ENCODE measurements around the gene COL3A1. TPM values are rescaled to one million over a fixed set of nuclear protein-coding genes. Genes with fewer than 3 reads are reported as not detected.
A peak's percentile ranks its signal among the peaks of the same experiment; 100 is the strongest.

COL3A1 gene
- total and polyA plus RNA-seq, 9 donors = 105 to 829 (median 289) TPM

DNA sequence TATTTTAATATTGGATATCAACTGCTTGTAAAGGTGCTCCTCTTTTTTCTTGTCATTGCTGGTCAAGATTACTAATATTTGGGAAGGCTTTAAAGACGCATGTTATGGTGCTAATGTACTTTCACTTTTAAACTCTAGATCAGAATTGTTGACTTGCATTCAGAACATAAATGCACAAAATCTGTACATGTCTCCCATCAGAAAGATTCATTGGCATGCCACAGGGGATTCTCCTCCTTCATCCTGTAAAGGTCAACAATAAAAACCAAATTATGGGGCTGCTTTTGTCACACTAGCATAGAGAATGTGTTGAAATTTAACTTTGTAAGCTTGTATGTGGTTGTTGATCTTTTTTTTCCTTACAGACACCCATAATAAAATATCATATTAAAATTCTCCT lies 38.2 kb downstream of the COL3A1 start:
- H3K27ac ChIP-seq = no peak overlapping the region
- no peaks in the 10 kb centered on the region for H3K36me3 ChIP-seq
- TF ChIP-seq EP300 (IDR thresholded peaks at IDR 0.05) (no peak), POLR2A (IDR thresholded peaks at IDR 0.05) (no peak)
- TF ChIP-seq, protein P1, sequence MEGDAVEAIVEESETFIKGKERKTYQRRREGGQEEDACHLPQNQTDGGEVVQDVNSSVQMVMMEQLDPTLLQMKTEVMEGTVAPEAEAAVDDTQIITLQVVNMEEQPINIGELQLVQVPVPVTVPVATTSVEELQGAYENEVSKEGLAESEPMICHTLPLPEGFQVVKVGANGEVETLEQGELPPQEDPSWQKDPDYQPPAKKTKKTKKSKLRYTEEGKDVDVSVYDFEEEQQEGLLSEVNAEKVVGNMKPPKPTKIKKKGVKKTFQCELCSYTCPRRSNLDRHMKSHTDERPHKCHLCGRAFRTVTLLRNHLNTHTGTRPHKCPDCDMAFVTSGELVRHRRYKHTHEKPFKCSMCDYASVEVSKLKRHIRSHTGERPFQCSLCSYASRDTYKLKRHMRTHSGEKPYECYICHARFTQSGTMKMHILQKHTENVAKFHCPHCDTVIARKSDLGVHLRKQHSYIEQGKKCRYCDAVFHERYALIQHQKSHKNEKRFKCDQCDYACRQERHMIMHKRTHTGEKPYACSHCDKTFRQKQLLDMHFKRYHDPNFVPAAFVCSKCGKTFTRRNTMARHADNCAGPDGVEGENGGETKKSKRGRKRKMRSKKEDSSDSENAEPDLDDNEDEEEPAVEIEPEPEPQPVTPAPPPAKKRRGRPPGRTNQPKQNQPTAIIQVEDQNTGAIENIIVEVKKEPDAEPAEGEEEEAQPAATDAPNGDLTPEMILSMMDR (IDR thresholded peaks at IDR 0.05) = no peak
- no peak for DNase-seq
- no peak overlapping the region for H3K4me3 ChIP-seq
- peaks cover 5% of the 10 kb centered on the region for H3K4me1 ChIP-seq (ENCODE audit: insufficient read depth)
- intact Hi-C loops (cut with DNase I) = no loop called here
- WGBS, 3 donors = 69 to 85% (median 84%) methylated on average over 1 of the region's 1 CpG
- no peaks in the 10 kb centered on the region for H3K27me3 ChIP-seq
- no peaks in the 10 kb centered on the region for H3K9me3 ChIP-seq

DNA sequence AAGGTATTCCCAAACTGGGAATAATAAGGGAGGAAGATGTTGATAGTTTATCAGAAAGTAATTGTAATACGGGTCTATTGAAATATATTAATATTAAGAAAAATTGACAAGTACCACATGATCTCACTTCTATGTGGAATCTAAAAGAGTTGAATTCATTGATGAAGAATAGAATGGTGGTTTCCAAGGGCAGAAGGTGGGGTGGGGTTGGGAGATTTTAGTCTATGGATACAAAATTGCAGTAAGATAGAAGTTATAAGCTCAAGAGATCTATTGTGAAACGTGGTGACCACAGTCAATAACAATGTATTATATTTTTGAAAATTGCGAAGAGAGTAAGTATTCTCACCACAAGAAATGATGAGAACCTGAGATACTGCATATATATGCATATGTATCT lies 38.9 kb downstream of the COL3A1 start:
- intact Hi-C loops (cut with DNase I) = no loop called here
- no peaks in the 10 kb centered on the region for H3K36me3 ChIP-seq

GRCh38 chr2:189013671-189014448 lies 39.7 kb downstream of the COL3A1 start:
- WGBS, 3 donors = 53 to 66% (median 60%) methylated on average over 2 of the region's 2 CpGs

More for the DNA sequence above, 38.9 kb downstream of the COL3A1 start:
- Histone ChIP-seq H3K4me3 (no peak overlapping the region), H3K27me3 (no peaks in the 10 kb centered on the region), H3K9me3 (no peaks in the 10 kb centered on the region), H3K4me1 (ENCODE audit: insufficient read depth) (peaks cover 5% of the 10 kb centered on the region), H3K27ac (no peak overlapping the region)
- DNase-seq = no peak
- 81 to 83% (median 82%) methylated on average over 3 of the region's 3 CpGs for WGBS, 3 donors
- TF ChIP-seq, protein P1 (IDR thresholded peaks at IDR 0.05) = no peak
- no peak for TF ChIP-seq EP300 (IDR thresholded peaks at IDR 0.05)
- TF ChIP-seq POLR2A (IDR thresholded peaks at IDR 0.05) = no peak

DNA sequence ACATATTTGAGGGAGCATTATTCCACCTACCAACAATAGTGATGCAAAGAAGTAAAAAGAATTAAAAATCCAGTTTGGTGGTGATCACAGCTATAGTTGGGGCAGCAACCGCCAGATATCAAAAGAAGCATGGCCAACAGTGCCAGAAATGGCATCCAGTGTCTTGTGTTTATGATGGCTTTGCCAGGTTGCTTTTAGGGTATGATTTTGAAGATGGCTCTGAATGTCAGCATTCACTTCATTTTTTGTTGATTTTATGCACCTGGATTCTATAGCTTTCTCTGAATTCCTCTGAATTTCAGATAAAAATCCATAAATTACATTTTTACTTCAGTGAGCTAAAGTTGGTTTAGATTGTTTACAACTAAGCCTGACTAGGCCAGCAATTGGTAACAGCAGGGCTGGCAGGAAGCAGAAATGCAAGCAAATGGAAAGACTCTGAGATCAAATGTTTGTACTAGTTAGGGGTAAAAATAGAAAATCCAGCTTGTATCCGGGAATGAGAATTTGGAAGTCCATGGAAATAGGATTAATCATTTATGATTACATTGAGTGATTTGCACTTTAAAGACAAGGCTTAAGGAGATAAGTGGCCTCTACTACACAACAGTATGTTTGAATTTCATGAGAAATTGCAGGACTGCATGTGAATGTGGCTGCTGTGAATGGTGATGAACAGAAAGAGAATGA lies 40.4 kb downstream of the COL3A1 start:
- H3K9me3 ChIP-seq = no peaks in the 10 kb centered on the region
- H3K4me3 ChIP-seq = no peak overlapping the region
- H3K4me1 ChIP-seq (ENCODE audit: insufficient read depth) = peaks cover 9% of the 10 kb centered on the region
- TF ChIP-seq, protein P1 (IDR thresholded peaks at IDR 0.05) = no peak
- TF ChIP-seq EP300 (IDR thresholded peaks at IDR 0.05) = no peak
- TF ChIP-seq POLR2A (IDR thresholded peaks at IDR 0.05) = no peak
- H3K27me3 ChIP-seq = no peaks in the 10 kb centered on the region
- intact Hi-C loops (cut with DNase I) = no loop called here
- 35 to 45% (median 44%) methylated on average over 2 of the region's 2 CpGs for WGBS, 3 donors
- peak overlapping the region in 1 of 2 donors; percentile 25 for H3K27ac ChIP-seq
- no peak for DNase-seq
- no peaks in the 10 kb centered on the region for H3K36me3 ChIP-seq

More at GRCh38 chr2:189013671-189014448, 39.7 kb downstream of the COL3A1 start:
- no peak for DNase-seq
- Histone ChIP-seq H3K4me3 (no peak overlapping the region), H3K4me1 (ENCODE audit: insufficient read depth) (peaks cover 5% of the 10 kb centered on the region), H3K27me3 (no peaks in the 10 kb centered on the region), H3K27ac (no peak overlapping the region), H3K36me3 (no peaks in the 10 kb centered on the region), H3K9me3 (no peaks in the 10 kb centered on the region)
- intact Hi-C loops (cut with DNase I) = no loop called here
- TF ChIP-seq POLR2A (IDR thresholded peaks at IDR 0.05) = no peak
- no peak for TF ChIP-seq EP300 (IDR thresholded peaks at IDR 0.05)
- TF ChIP-seq, protein P1 (IDR thresholded peaks at IDR 0.05) = no peak

All from ovary (tissue), 9 donors.